PC-3 (cell line): ENCODE results near the gene EXOC6. TPM values are rescaled to one million over a fixed set of nuclear protein-coding genes. Genes with fewer than 3 reads are reported as not detected.

Source experiments
- ATAC-seq: fragments of 200-7000 bp; cut with Tn5 transposase; 2 replicates; pipeline ENCODE4 v1.9.1; 2020; ENCODE audit warnings: mild to moderate bottlenecking, moderate library complexity
- BruUV-seq: library from RNA; stranded (reverse); fragments of 400-500 nt; replicated peaks from 2 replicates; lab custom pipeline; 2021; lab: Mats Ljungman, UMichigan
- CTCF ChIA-PET: fragments of 300-600 bp; sonication (Branson Sonifier 250); formaldehyde crosslinking; loops from one replicate; lab custom pipeline; 2022; ENCODE audit warnings: antibody characterized with exemption; lab: Charles Lee
- POLR2A ChIA-PET: fragments of 300-600 bp; sonication (Branson Sonifier 250); formaldehyde crosslinking; loops from one replicate; lab custom pipeline; 2022; ENCODE audit warnings: antibody characterized with exemption; ENCODE audit not compliant: unreplicated experiment; lab: Charles Lee
- DNase-seq: peaks from one replicate; pipeline ENCODE4 v3.0.0-alpha.2; 2015
- H2AFZ ChIP-seq: fragments of 300-600 bp; sonication (generic); 2 replicates; pipeline ENCODE4 v1.6.0; 2016; ENCODE audit warnings: antibody characterized with exemption, low read length
- H3F3A ChIP-seq: fragments of 300-600 bp; sonication (generic); one replicate; pipeline ENCODE4 v1.6.0; 2017; ENCODE audit warnings: antibody characterized with exemption, low read length, control low read depth, mild to moderate bottlenecking; ENCODE audit not compliant: unreplicated experiment
- H3K27ac ChIP-seq: fragments of 300-600 bp; sonication (generic); 2 replicates; pipeline ENCODE4 v1.5.1; 2016; ENCODE audit warnings: mild to moderate bottlenecking, low read length
- H3K27me3 ChIP-seq: fragments of 300-600 bp; sonication (generic); 2 replicates; pipeline ENCODE4 v1.6.1; 2016; ENCODE audit warnings: low read length, mixed read lengths
- H3K36me3 ChIP-seq: fragments of 300-600 bp; sonication (generic); 2 replicates; pipeline ENCODE4 v1.6.1; 2016; ENCODE audit warnings: low read depth, mixed run types, low read length, mixed read lengths
- H3K4me1 ChIP-seq: fragments of 300-600 bp; sonication (generic); 2 replicates; pipeline ENCODE4 v1.5.1; 2016; ENCODE audit warnings: low read length; ENCODE audit not compliant: insufficient read depth
- H3K4me2 ChIP-seq: fragments of 300-600 bp; sonication (generic); 2 replicates; pipeline ENCODE4 v1.6.0; 2016; ENCODE audit warnings: low read length
- H3K4me3 ChIP-seq: fragments of 300-600 bp; sonication (generic); 2 replicates; pipeline ENCODE4 v1.5.1; 2016; ENCODE audit warnings: mild to moderate bottlenecking, low read length, mixed read lengths
- H3K79me2 ChIP-seq: fragments of 300-600 bp; sonication (generic); 2 replicates; pipeline ENCODE4 v1.6.1; 2017; ENCODE audit warnings: low read length, mixed read lengths
- H3K9ac ChIP-seq: fragments of 300-600 bp; sonication (generic); 2 replicates; pipeline ENCODE4 v1.6.0; 2016; ENCODE audit warnings: mild to moderate bottlenecking, low read length
- H3K9me2 ChIP-seq: fragments of 300-600 bp; sonication (generic); replicated peaks from 2 replicates; pipeline ENCODE4 v1.6.1; 2016; ENCODE audit warnings: mixed run types, low read length, mixed read lengths
- H3K9me3 ChIP-seq: fragments of 300-600 bp; sonication (generic); 2 replicates; pipeline ENCODE4 v1.6.1; 2016; ENCODE audit warnings: low read length, mixed read lengths
- H4K20me1 ChIP-seq: fragments of 300-600 bp; sonication (generic); 2 replicates; pipeline ENCODE4 v1.6.1; 2016; ENCODE audit warnings: low read length, mixed read lengths
- CTCF ChIP-seq: fragments of 300-600 bp; sonication (generic); conservative IDR thresholded peaks from 2 replicates; pipeline ENCODE4 v1.5.1; 2017; ENCODE audit warnings: antibody characterized with exemption, low read depth, mild to moderate bottlenecking, low read length
- EZH2 ChIP-seq: fragments of 300-600 bp; sonication (generic); IDR thresholded peaks from one replicate; pipeline ENCODE4 v1.6.1; 2017; ENCODE audit warnings: antibody characterized with exemption, mild to moderate bottlenecking, low read length; ENCODE audit not compliant: unreplicated experiment
- EZH2phosphoT487 ChIP-seq: fragments of 300-600 bp; sonication (generic); IDR thresholded peaks from 2 replicates; pipeline ENCODE4 v1.6.1; 2018; ENCODE audit warnings: mild to moderate bottlenecking, antibody characterized with exemption, low read length, borderline replicate concordance
- intact Hi-C: fragments of 100-400 bp; cut with micrococcal nuclease; formaldehyde crosslinking; loops from 2 replicates; pipeline ENCODE4 v1.9.0; 2023
- total RNA-seq: library from RNA; depleted of rRNA; stranded (reverse); fragments of >200 nt; gene quantifications from 2 replicates; pipeline ENCODE4 v1.2.3, GENCODE V29; 2014

Gene EXOC6
- total RNA-seq, 1 experiment from 2014 or later, result 5.7 TPM

GRCh38 chr10:93088466-93088865 lies 240.1 kb downstream of the EXOC6 start:
- no peak for DNase-seq
- Histone ChIP-seq H3K4me2 (no peak overlapping the region), H3K36me3 (no peaks in the 10 kb centered on the region), H3K27ac (no peak overlapping the region), H3K79me2 (no peaks in the 10 kb centered on the region), H3K9me2 (no peaks in the 10 kb centered on the region), H3K9me3 (no peaks in the 10 kb centered on the region), H3K27me3 (no peaks in the 10 kb centered on the region), H3K4me3 (no peak overlapping the region), H2AFZ (no peak overlapping the region), H3F3A (no peaks in the 10 kb centered on the region), H3K4me1 (no peaks in the 10 kb centered on the region), H4K20me1 (no peaks in the 10 kb centered on the region), H3K9ac (no peak overlapping the region)
- ChIA-PET POLR2A (no interaction called here), CTCF (no interaction called here)
- intact Hi-C loops, result no loop called here
- no TSS peak for BruUV-seq
- TF ChIP-seq EZH2phosphoT487, result no peak
- no peak for TF ChIP-seq EZH2
- ATAC-seq, result no peak

- no peak overlapping the region for H2AFZ ChIP-seq
- POLR2A ChIA-PET, result no interaction called here
- H3K4me1 ChIP-seq, result no peaks in the 10 kb centered on the region
- H3K27me3 ChIP-seq, result no peaks in the 10 kb centered on the region
- H4K20me1 ChIP-seq, result no peaks in the 10 kb centered on the region
- no peaks in the 10 kb centered on the region for H3F3A ChIP-seq
- H3K9me3 ChIP-seq, result no peaks in the 10 kb centered on the region
- H3K4me2 ChIP-seq, result no peak overlapping the region
- no peaks in the 10 kb centered on the region for H3K36me3 ChIP-seq
- intact Hi-C loops, result no loop called here
- no peaks in the 10 kb centered on the region for H3K9me2 ChIP-seq
- ATAC-seq (no peak), DNase-seq (no peak)
- H3K27ac ChIP-seq, result no peak overlapping the region
- no peaks in the 10 kb centered on the region for H3K79me2 ChIP-seq
- no peak overlapping the region for H3K4me3 ChIP-seq
- CTCF ChIA-PET, result no interaction called here
- TF ChIP-seq EZH2 (no peak), CTCF (no peak), EZH2phosphoT487 (no peak)
- H3K9ac ChIP-seq, result no peak overlapping the region
- no TSS peak for BruUV-seq
These were observed 242.3 kb downstream of the EXOC6 start for GRCh38 chr10:93090619-93091018.

GRCh38 chr10:93091960-93092359 lies 243.6 kb downstream of the EXOC6 start:
- no peaks in the 10 kb centered on the region for H3K9me2 ChIP-seq
- no peaks in the 10 kb centered on the region for H4K20me1 ChIP-seq
- no peaks in the 10 kb centered on the region for H3K9me3 ChIP-seq
- no peaks in the 10 kb centered on the region for H3K27me3 ChIP-seq
- intact Hi-C loops, result no loop called here
- no peak overlapping the region for H3K27ac ChIP-seq
- TF ChIP-seq EZH2 (no peak), CTCF (no peak), EZH2phosphoT487 (no peak)
- ChIA-PET POLR2A (no interaction called here), CTCF (no interaction called here)
- ATAC-seq, result no peak
- H3F3A ChIP-seq, result no peaks in the 10 kb centered on the region
- DNase-seq, result no peak
- no peaks in the 10 kb centered on the region for H3K4me1 ChIP-seq
- H3K4me2 ChIP-seq, result no peak overlapping the region
- H3K9ac ChIP-seq, result no peak overlapping the region
- no TSS peak for BruUV-seq
- H2AFZ ChIP-seq, result no peak overlapping the region
- H3K4me3 ChIP-seq, result no peak overlapping the region
- no peaks in the 10 kb centered on the region for H3K36me3 ChIP-seq
- no peaks in the 10 kb centered on the region for H3K79me2 ChIP-seq
